HG02870 (cell line): ENCODE results near the gene KRTAP20-2.

ENCODE experiments used
- ATAC-seq: cut with Tn5 transposase; IDR thresholded peaks from one replicate; pipeline ENCODE4 v1.9.1; 2021; ENCODE audit warnings: mild to moderate bottlenecking, moderate library complexity; ENCODE audit not compliant: unreplicated experiment

The KRTAP20-2 gene

DNA sequence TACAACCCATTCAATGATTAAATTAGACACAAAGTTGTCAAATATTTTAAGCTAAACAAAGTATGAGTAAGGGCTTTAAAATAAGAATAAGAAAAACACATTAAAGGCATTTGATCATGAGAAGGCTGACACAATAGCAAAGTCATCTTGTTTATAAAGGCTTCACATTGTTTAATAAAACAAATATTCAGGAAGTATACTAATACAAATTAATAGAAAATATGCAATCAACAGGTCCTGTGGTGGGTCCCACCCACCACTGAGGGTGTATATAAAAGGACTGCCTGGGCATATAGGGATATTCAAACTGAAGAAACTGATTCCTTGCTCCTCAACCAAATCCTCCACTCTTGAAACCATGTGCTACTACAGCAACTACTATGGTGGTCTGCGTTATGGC lies at the start of gene KRTAP20-2:
Gene KRTAP20-2, plus strand, starts transcription at position 301 of the 400 bp plus-strand sequence. Its CDS starts 58 bp downstream, at position 359.
- ATAC-seq = no peak

DNA sequence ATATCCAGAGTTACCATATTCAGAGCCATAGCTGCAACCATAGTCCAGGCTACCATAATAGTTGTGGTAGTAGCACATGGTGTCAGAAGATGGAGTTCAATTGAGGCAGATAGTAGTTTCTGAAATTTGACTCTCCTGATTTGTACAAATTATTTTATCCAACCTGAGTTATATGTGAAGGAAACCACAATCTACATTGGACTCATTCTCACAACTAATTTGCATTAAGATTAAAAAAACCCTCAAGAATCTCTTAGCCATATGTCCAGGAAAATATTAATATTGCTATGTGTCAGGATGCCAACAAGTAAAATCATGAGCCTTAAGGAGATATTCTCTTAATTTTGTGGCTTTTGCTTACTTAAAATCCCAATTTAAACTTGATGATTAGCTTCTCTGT lies 44.7 kb upstream of the KRTAP20-2 start, which contains the start of gene KRTAP22-2:
Gene KRTAP22-2, minus strand, starts transcription at position 101 of the 400 bp plus-strand sequence.
- ATAC-seq = no peak

DNA sequence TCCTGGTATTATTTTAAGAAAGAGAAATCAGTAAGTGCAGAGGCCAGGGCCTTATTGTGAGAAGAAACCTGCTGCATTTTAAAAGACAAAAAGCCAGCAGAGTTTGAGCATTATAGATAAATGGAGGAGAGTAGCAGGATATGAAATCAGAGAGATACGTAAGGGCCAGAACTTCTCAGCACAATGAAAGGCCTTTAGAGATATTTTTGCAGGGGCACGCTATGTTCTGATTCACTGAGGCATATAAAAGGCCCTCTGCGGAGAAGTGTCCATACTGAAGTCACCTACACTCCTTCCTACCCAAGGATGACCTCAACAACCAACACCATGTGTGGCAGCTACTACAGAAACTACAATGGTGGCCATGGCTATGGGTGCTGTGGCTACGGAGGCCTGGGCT lies 42.9 kb upstream of the KRTAP20-2 start, which contains the start of gene KRTAP6-3:
Gene KRTAP6-3, plus strand, starts transcription at position 301 of the 400 bp plus-strand sequence. Its CDS starts 6 bp downstream, at position 307.
- ATAC-seq = no peak

DNA sequence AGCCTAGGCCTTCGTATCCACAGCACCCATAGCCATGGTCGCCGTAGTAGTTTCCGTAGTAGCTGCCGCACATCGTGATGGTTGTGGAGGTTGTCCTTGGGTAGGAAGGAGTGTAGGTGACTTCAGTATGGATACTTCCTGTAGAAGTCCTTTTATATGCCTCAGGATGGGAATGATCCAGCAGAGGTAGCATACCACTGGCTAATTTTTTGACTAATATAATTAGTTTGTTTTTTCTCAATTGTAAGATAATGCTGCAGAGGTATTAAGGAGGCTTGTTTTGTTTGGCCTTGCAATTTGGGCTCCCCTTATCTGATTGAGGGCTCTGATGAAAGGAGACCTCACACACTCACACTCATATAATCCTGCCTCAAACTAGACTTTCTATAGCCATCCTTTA lies 36.2 kb upstream of the KRTAP20-2 start, which contains the start of gene KRTAP6-2:
Gene KRTAP6-2, minus strand, starts transcription at position 101 of the 400 bp plus-strand sequence. Its CDS starts 28 bp downstream, at position 73.
- ATAC-seq = no peak

DNA sequence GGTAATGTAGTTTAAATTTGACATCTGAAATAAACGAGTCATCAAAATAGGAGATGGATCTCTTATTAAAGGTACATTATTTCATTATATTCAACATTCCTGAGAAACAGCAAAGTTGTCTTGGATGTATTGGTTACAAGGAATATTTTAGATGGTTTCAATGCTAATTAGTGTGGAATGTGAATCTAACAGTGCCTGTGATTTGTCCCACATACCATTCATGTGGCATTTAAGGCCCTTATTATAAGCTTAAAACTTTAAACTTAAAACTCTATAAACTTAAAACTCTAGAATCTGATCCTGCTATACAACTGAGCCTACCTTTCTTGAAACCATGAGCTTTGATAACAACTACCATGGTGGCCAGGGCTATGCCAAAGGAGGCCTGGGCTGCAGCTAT lies 34.2 kb upstream of the KRTAP20-2 start, which contains the start of gene KRTAP22-1:
Gene KRTAP22-1, plus strand, starts transcription at position 301 of the 400 bp plus-strand sequence.
- no peak for ATAC-seq

DNA sequence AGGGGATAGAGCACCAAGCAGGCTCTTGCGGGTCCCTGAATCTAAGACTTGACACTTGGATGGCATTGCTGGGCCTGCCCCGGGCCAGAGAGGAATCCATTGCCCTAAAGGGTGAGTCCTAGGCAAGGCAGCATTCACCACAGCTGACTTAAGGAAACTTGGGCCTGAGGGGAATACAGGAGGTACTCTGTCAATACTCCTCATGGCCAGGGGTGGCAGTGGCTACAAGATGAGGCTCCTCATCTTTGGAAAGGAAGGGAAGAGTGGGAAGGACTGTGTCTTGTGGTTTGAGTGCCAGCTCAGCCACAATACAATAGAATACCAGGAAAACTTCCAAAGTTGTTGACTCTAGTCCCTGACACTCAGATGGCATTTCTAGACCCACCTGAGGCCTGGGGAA lies 29.0 kb upstream of the KRTAP20-2 start:
- no peak for ATAC-seq

DNA sequence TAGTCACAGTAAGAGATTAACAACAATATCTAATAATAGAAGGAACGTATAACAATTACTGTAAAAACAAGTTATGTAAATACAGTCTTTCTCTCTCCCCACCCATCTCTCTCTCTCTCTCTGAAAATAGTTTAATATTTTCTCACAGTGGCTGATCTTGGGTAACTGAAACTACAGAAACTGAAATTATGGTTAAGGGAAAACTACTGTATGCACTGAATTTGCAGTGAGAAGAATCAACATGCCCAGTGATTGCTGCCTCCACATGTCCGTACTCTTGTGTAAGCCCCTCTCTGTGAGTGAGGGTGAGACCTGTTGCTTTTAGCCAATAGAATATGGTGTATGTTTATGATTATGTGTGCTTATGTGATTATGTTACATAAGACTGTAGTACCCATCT lies 22.9 kb upstream of the KRTAP20-2 start:
- no peak for ATAC-seq

DNA sequence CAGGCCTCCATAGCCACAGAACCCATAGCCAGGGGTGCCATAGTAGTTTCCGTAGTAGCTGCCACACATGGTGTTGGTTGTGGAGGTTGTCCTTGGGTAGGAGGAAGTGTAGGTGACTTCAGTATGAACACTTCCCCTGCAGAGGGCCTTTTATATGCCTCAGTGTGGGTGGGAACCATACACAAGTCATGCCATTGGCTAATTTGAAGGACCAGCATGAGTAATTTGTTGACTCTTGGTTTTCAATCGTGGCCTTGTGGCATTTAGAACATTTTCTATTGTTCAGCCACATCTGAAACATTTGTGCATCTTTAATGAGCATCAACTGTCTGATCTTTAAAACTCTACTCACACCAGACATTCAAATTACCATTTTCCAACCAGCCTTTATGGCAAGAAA lies 21.2 kb upstream of the KRTAP20-2 start, which contains the start of gene KRTAP6-1:
Gene KRTAP6-1, minus strand, starts transcription at position 95 of the 400 bp plus-strand sequence. Its CDS starts 26 bp downstream, at position 69.
- no peak for ATAC-seq

DNA sequence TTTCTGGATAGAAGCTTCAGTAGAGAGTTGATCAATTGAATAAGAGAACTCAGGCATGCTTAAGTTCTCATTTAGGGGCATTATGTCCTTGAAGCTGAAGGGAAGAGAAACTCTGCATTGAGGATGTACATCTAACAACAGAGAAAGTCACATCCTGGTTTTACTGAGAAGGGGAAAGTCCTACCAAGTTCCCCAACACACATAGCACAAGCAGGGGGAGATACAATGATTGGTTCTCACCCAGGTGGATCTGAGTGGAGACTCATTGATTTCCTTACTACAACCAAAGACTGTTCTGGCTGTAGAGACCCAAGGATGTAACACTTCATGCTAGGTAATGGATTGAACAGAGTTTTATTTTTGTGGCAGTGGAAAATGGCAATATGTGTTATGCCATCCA lies 19.8 kb upstream of the KRTAP20-2 start:
- ATAC-seq = no peak

DNA sequence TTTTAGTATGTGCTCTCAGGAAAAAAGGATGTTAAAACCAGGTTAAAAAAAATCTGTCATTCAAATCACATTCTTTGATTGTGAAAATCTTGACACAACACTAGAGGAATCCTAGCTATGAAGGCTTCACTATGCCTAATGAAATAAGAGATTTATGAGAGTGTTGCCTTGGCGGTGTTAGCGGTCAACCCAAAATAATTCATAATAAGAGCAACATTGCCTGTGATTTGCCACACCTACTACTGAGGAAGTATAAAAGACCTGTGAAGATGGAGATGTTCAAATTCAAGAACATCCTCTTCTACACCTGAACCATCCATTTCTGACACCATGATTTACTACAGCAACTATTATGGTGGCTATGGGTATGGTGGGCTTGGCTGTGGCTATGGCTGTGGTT lies 18.9 kb upstream of the KRTAP20-2 start, which contains the start of gene KRTAP20-1:
Gene KRTAP20-1, plus strand, starts transcription at position 301 of the 400 bp plus-strand sequence. Its CDS starts 30 bp downstream, at position 331.
- no peak for ATAC-seq

DNA sequence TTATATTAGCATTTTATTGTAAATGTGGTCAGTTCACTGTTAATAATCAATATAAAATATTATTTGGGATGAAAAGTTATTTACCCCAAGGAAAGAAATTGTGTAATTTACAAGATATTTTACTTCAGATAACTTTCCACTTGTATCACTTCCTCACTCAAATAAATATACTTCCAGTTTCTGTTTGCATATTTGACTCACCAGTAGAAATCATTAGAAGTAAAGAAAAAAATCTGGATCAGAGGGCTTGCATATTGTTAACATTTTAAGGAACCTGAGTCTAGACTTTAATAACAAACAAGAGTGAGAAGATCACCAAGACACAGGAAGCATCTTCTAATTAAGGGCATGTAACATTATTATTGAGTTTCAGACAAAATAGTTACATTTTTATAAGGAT lies 14.9 kb upstream of the KRTAP20-2 start:
- no peak for ATAC-seq

DNA sequence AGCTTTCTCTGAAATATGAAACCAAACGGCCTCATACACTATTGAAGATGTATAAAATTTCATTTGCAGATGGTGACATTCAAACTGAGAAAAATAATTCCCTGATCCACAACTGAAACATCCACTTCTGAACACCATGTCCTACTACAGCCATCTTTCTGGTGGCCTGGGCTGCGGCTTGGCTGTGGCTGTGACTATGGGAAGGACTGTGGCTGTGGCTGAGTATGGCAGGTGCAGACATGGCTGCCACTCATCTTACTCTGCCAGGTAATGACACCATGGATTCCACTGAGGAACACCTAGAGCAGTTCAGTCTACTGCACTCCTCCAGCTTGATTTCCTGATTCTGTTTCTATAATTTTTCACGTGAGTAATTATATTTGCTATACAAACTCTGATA lies 14.5 kb upstream of the KRTAP20-2 start, which contains the start of gene KRTAP20-4:
Gene KRTAP20-4, plus strand, starts transcription at position 106 of the 400 bp plus-strand sequence.
- no peak for ATAC-seq

DNA sequence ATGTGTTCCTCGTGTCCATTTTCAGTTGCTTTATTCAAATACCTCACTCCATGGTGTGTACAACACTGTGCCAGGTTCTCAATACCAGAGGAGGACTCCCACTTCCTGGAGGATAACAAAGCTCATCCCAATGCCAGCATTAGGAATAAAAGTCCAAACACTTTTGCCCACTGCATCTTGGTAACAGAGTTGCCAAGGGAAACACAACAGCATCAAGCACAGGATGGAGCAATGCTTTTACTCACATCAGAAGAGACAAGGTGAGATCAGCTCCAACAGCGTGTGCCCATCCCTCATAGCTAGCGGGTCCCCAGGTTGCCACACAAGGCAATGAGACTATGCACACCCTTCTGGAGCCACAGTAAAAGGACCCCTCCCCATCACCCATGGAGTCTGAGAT lies 11.6 kb upstream of the KRTAP20-2 start:
- ATAC-seq = no peak

DNA sequence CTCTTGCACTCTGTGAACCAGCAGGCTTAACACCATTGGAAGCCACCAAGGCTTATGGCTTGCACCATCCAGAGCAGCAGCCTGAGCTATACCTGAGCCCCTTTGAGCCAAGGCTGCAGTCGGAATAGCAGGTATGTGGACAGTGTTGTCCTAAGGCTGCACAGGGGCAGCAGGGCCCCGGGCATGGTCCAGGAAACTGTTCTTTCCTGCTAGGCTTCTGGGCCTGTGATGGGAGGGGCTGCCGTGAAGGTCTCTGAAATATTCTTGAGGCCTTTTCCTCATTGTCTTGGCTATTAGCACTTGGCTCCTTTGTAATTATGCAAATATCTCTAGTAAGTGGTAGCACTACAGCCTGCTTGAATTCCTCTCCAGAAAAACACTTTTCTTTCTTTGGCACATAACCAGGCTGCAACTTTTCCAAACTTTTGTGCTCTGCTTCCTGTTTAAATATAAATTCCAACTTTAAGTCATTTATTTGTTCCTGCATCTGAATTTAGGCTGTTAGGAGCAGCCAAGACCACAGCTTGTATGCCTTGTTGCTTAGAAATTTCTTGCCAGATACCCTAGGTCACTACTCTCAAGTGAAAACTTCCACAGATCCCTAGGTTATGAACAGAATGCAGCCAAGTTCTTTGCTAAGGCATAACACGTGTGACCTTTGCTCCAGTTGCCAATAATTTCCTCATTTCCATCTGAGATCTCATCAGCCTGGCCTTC lies 9.4 kb upstream of the KRTAP20-2 start:
- ATAC-seq = no peak

DNA sequence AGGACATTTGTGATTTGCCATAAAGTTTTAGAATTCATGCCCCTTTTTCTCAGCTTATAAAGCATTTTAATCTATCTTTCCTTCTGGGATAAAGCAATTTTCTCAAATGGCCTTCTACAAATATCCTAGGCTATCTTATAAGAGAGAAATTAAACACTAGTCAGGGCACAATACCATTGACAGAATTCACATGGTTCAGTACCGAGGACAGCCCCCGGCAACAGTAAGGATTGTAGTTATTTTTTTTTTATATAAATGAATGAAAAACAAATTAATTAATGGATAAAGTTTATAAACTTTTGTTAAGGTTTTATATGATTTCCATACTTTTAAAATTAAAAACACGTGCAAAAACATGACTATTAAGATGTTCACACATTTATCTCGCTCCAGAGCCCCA lies 6.9 kb upstream of the KRTAP20-2 start:
- no peak for ATAC-seq

DNA sequence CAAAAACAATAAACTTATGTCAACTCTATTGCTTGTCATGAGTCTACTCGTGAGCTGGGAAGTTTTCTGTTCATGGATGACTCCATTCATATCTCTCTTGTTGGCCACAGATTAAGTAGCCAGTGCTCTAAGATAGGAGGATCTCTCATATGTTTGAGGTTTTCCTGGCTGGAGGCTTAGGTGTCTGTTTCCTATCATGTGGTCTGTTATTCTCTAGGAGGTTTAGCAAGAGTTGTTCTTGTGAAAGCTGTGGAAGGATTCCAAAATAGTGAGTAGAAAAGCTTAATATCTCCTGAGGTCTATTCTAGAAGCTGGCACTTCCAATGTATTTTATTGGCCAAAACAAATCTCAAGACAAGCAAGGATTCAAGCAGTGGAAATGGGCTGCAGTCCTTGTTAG lies 5.8 kb upstream of the KRTAP20-2 start:
- no peak for ATAC-seq

DNA sequence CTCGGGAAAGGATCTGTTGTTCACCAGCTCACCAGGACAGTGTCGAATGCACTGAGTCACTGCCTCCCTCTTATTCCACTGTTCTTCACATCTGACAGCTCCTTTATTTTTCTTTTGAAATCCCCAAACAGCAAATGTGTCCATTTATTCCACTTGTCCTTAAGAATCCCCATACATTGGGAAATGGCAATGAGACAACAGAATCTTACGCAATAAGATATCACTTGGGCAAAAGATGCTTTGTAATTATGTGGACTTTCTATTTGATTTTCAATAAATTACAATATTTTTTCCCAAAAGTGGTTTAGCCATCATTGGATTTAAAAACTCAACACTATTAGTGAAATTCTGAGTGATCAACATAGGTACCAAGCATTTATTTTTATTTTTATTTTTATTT lies 3.7 kb downstream of the KRTAP20-2 start:
- ATAC-seq = no peak

DNA sequence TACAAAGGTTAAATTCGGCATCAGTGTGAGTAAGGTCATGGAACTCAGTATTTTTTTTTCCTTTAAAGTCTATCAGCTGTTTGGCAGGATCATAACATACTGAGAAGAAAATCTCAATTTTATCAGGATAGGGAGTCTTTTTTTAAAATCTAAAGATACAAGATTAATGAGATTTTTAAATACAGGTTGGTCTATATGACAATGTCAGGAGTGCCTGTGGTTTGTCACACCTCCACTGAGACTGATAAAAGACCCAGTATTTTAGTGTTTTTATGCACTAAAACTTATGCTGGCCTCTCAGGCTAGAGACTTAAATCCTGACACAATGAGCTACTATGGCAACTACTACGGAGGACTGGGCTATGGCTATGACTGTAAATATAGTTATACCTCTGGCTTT lies 7.6 kb downstream of the KRTAP20-2 start, which contains the start of gene KRTAP20-3:
Gene KRTAP20-3, plus strand, starts transcription at position 301 of the 400 bp plus-strand sequence.
- no peak for ATAC-seq

DNA sequence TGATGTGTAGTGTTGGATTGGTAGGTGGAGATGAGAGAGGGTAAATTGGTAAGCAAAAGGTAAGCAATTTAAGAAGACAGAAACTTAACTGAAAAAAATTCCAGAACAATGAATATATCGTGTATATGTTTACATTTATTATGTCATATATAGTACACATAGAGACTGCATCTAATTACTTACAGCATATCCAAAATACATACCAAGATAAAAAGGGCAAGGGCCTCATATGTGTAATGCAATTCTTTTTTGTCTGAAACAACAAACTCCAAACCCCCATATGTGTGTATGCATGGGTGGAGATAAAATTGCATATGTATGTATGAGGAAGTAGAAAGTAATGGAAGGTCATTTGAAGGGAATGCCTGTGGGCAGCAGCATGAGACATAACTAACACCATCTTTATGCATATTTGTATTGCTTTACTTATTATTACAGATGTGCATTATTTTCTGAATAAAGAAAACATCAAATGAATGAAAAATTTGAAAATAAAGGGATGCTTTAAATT lies 12.0 kb downstream of the KRTAP20-2 start:
- no peak for ATAC-seq

DNA sequence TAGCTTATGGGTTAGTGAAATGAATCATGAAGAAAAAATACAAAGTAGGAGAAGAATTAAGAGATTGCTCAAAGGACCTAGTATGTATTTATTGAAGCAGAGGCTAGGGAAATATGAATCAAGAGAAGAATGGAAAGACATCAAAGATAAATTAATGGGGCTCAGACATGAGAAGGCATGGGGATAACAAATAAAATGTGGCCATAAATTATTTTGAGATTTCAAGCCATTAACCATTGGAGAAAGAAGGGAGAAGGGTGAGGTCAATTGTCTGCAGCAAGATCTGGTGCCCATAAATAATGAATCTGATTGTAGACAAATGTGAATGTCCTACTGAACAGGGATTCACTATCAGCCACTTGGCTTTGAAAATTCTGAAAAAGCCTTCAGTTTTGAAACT lies 17.9 kb downstream of the KRTAP20-2 start:
- ATAC-seq = no peak

DNA sequence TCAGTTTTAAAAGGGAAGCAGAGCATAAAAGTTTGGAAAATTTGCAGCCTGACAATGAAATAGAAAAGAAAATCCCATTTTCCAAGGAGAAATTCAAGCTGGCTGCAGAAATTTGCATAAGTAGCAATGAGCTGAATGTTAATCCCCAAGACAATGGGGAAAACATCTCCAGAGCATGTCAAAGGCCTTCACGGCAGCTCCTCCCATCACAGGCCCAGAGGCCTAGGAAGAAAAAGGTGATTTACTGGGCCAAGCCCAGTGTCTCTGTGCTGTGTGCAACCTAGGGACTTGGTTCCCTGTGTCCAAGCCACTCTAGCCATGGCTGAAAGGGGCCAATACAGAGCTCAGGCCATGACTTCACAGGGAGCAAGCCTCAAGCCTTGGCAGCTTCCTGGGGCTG lies 33.8 kb downstream of the KRTAP20-2 start:
- no peak for ATAC-seq
